HG03460 (cell line): ENCODE measurements around the gene TCAF2.
A peak's percentile ranks its signal among the peaks of the same experiment; 100 is the strongest.
"Not testable (repeated sequence)": the region's sequence is repeated elsewhere in the genome, so short reads cannot be mapped to it uniquely, and the experiment has no call there.

Experiments used
- ATAC-seq: cut with Tn5 transposase; IDR thresholded peaks from one replicate; pipeline ENCODE4 v1.9.1; 2021; ENCODE audit not compliant: unreplicated experiment

The TCAF2 gene

DNA sequence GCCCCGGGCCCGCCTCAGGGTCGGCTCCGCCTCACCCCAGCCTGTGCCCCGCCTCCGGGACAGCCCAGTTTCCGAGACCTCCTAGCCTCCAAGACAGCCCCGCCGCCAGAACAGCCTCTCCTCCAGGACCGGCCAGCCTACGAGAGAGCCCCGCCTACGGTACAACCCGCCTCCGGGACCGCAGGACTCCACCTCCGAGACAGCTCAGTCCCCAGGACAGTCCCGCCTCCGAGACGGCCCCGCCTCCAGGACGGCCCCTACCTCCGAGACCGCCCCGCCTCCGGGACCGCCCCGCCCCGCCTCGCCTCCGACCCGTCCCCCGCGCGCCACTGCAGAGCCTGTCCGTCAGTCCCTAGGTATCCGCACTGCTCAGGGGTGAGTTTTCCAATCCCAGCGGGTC lies at the start of gene TCAF2:
TSS of gene TCAF2 (plus strand) at position 329 of the 400 bp plus-strand sequence.
- peak; percentile 82 for ATAC-seq

DNA sequence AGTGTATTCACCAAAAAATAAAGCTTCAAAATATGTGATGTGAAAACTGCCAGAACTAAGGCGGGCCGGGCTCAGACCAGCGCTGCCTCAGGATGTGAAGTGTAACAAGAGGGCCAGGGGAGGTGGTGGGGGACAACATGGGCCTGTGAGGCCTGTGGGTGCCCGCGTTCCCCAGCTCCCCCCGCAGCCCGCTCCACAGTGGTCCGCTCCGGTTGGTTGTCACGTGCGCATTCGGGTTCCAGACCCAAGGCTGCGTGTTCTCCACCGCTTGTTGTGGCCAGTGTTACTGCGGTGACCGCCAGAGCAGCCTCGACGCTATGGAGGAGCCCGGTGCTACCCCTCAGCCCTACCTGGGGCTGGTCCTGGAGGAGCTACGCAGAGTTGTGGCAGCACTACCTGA lies 49.3 kb upstream of the TCAF2 start, which contains the start of gene CTAGE15:
TSS of gene CTAGE15 (plus strand) at position 301 of the 400 bp plus-strand sequence. CDS start at position 318, 17 bp downstream.
- ATAC-seq: not testable (repeated sequence)

GRCh38 chr7:143588183-143588582 lies 32.6 kb upstream of the TCAF2 start:
- ATAC-seq: not testable (repeated sequence)

GRCh38 chr7:143589897-143590296 lies 30.9 kb upstream of the TCAF2 start:
- ATAC-seq: not testable (repeated sequence)

GRCh38 chr7:143598086-143598485 lies 22.7 kb upstream of the TCAF2 start:
- not testable (repeated sequence) for ATAC-seq

- ATAC-seq: not testable (repeated sequence)
Measured at GRCh38 chr7:143603549-143603948, 17.2 kb upstream of the TCAF2 start.

DNA sequence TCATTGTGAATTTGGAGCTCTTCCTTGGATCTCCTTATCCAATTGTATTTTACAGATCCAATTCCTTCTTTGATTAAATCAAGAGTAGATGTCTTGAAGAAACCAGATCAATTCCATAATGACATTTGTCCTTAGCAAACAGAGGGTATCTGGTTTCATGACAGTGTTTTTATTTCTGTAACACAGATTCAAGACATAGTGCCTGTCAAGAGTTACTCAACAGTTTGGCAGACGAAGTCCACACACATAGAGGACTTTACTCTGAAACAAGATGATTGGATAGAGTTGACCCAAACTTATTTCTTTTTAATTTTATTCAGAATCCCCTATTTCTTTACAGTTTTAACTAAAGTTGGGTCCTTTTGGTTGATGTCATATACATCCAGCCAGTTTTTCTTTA lies 14.7 kb upstream of the TCAF2 start:
- not testable (repeated sequence) for ATAC-seq

DNA sequence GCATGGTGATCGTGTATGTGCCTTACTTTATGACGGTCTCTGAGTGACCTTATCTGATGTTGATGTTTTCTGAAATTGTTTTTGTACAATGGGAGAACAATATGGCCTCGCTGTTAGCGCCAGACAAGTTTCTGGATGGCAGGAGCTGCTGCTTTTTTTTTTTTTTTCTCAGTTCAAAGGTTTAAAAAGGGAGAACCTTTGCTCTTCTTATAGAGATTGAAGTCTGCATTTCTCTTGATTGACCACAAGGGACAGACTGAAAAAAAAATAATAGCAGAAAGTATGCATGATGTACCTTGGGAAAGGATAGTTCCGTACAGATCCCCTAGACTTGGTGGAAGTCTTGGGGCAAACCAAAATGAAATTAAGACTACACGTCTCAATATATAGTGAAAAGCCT lies 5.2 kb upstream of the TCAF2 start:
- not testable (repeated sequence) for ATAC-seq

DNA sequence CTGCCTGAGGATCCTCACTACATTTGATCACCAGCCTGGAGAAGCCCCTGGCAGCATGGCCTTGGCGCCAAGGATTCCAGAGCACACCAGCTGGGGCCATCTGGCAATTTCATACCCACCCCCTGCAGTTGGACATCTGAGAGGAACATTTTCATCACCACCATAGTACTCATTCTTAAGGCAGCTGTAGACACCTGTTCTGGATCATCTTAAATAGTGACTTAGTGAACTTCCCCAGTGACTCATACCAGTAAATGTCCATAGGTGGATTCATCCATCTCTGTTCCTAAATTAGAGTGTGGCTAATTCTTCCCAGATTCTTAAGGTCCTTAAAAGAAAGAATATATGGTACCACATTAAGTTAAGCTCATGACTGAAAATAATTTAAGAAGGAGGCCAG lies 3.6 kb upstream of the TCAF2 start:
- ATAC-seq: not testable (repeated sequence)

DNA sequence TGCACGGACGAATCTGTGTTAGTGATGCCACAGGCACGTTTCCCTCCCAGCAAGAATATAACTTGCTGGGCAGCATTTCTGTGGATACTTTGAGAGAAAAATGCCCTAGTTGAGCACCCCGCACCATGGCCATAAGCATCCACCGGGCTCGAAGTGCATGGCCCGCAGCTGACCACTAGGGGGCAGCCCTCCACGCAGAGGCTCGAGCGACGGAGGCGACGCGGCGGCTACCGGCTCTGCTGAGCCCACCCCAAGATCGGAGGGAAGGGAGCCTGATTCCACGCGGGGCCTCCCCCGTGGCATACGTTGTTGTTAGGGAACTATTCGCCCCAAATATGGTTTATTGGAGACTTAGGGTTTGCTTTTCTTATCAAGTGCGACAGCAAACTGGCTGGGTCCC lies 716 bp upstream of the TCAF2 start:
- ATAC-seq: peak; percentile 30

DNA sequence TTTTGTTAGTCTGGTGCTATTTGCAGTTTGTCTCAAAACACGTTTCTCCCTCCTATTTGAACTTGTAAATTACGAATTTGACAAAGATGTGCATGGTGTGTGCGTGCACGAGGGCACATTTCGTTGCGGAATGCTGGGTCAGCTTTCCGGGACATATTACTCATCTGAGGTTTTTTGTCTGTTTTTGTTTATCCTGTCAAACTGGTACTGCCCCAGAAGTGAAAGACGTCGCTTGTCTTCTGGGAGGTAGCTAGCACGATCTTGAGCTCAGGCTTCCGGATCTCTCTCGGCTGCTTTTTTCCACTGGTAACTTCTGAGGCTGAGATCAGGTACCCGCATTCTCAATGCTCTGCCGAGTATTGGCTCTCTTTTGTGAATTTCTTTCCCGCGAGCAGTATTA lies 401 bp downstream of the TCAF2 start:
- peak; percentile 42 for ATAC-seq

DNA sequence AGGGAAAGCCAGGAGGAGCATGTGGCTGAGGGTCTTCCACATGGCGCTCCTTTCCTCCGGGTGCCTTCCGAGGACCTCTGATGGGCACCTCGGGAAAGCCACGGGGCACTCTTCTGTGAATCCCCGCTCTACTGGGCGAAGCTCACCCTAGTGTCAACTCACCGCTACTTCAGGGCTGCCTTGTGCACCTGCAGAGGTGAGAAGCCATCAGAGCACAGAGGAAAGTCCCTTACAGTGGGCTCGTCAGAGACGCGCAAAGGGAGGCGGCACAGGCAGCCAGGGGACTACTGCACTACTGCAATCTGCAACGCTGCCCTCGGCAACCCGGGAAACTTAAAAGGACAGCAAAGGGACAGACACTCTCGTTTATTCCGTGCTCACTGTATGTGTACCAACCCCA lies 1.4 kb downstream of the TCAF2 start:
- peak; percentile 28 for ATAC-seq

GRCh38 chr7:143630653-143631052 lies 9.9 kb downstream of the TCAF2 start:
- ATAC-seq: not testable (repeated sequence)

- not testable (repeated sequence) for ATAC-seq
Measured at GRCh38 chr7:143632506-143632905, 11.7 kb downstream of the TCAF2 start.

DNA sequence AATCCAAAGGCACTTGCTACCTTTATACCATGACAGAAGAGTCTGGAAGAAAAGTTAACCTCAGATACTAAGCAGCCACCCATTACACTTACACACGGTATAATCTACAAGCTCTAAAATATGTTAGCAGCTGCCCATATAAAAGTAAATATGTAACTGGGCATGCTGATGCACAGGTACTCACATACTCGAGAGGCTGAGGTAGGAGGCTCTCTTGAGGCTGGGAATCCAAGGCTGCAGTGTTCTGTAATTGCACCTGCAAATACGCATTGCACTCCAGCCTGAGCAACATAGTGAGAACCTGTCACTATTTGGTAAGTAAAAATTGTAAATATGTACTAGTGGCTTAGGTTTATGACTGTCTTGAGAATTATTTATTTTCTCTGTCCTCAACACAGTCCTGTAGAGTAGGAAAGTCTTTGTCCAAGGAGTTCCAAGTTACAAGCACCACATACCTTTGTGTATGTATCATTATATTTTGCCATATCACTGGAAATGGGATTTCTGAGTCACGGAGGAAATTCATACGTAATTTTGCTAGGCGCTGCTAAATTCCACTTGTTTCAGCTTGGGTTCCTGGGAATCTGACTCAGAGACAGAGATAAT lies 12.3 kb downstream of the TCAF2 start:
- ATAC-seq: not testable (repeated sequence)

- ATAC-seq: not testable (repeated sequence)
Measured at GRCh38 chr7:143635364-143636240, 14.8 kb downstream of the TCAF2 start.

GRCh38 chr7:143639372-143639771 lies 18.6 kb downstream of the TCAF2 start:
- peak; percentile 71 for ATAC-seq

- ATAC-seq: not testable (repeated sequence)
Measured at GRCh38 chr7:143640528-143641189, 19.9 kb downstream of the TCAF2 start.

DNA sequence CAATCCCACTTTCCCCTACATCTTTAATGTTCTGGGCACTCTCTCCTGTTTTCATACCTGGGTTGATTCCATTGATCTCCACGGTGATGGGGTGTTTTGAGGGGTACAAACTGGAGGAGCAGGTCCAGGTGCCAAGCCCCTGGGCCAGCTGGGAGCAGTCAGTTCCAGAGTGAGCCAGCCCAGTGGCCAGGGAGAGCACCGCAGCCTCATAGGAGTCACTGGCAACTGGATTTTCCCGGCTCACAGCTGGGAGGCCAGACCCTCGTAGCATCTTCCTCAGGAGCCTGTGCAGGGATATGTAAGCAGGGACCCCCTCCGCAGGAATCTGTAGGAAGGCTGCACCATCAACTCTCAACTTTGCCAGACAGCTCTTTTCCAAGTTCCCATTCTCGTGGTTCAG lies 25.8 kb downstream of the TCAF2 start:
- ATAC-seq: not testable (repeated sequence)

DNA sequence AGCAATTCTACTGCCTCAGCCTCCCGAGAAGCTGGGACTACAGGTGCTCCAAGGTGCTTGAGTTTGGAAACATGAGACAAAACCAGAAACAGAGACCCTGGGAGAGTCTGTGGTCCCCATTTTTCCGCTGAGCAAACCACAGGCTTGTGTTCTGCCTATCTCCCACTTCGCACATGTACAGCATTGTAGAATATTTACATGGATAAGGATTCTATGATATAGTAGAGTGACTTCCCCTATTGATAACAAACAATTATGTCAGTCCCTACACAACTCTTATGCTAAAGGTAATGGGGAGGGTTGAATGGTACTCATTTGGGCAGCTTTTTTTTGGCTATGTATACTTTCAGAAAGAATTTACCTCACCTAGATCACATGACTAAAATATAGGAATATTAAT lies 29.1 kb downstream of the TCAF2 start:
- ATAC-seq: not testable (repeated sequence)

DNA sequence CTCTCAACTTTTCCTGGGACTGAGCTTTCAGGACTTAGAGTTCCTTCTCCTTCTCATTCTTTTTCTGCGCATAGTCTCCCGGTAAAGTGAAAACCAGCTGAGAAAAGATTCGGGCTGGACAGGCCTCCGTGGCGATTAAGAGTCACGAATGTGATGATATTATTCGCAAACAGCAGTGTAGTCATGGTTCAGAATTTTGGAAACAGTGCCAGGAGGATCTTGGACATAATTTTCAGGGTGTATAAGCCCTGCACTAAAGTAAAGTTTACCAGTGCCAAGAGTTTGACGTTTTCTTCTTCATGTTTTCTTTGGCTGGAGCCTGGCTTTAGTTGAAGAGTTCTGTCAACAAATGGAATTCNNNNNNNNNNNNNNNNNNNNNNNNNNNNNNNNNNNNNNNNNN lies 29.7 kb downstream of the TCAF2 start:
- not testable (repeated sequence) for ATAC-seq
